Stimulated activated CD8-positive, alpha-beta memory T cell treated with anti-CD3 and anti-CD28 coated beads, Interleukin-15, amount 100 ng/mL, for 48 hours (primary cell): ENCODE measurements around the gene C5orf15.

Experiments
- DNase-seq, 2 donors: peaks; one replicate each; pipeline ENCODE4 v3.0.0-alpha.2; 2020; ENCODE audit warnings: low read depth in 2 of 2

Gene C5orf15

DNA sequence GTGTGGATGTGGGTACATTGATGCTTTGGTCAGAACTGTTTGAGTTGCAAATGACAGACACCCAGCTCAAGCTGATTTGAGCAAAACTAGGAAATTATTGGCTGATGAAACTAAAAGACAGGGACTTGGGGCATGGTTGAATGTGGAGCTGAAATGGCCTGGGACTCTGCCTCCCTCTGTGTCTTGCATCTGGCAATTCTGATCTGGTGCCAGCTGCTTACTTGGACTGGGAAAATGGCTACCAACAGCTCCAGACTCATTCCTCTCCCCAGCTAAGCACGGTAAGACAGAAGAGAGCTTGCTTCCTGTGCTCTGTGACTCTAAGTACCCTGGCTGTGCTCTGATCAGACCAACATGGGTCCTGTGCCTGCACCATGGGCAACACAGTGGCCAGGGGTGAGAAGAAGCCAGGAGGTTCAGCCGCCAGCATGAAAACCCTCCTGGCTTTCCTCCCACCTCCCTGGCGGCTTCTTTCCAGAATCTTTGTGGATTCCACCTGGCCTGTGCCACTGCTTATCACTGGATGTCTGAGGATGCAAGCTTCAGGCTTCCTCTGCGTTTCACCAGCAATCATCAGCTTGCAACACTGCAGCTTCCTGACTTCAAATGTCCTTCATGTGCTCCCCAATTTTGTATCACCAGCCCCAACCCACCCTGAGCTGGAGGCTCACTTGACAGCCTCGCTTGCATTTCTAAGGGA lies 44.1 kb downstream of the C5orf15 start:
- no peak for DNase-seq

- no peak for DNase-seq
Observed at GRCh38 chr5:133921979-133922378, 46.4 kb downstream of the C5orf15 start.

DNA sequence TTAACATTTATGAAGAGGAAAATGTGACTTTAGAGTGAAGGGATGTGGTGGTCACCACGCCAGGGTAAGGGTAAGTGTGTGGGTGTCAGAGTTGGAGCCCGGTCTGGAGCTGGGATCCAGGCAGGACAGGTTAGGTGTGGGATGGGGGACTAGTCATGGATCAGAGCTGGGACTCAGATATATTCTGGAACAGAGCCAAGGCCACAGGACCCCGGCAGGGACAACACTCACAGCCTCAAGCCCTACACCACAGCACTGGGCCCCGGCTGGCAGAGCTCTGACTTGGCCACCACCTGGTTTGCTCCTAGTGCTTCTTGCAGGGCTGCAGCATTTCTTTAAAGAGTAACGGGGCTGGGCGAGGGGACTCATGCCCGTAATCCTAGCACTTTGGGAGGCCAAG lies 47.4 kb downstream of the C5orf15 start:
- DNase-seq = no peak

DNA sequence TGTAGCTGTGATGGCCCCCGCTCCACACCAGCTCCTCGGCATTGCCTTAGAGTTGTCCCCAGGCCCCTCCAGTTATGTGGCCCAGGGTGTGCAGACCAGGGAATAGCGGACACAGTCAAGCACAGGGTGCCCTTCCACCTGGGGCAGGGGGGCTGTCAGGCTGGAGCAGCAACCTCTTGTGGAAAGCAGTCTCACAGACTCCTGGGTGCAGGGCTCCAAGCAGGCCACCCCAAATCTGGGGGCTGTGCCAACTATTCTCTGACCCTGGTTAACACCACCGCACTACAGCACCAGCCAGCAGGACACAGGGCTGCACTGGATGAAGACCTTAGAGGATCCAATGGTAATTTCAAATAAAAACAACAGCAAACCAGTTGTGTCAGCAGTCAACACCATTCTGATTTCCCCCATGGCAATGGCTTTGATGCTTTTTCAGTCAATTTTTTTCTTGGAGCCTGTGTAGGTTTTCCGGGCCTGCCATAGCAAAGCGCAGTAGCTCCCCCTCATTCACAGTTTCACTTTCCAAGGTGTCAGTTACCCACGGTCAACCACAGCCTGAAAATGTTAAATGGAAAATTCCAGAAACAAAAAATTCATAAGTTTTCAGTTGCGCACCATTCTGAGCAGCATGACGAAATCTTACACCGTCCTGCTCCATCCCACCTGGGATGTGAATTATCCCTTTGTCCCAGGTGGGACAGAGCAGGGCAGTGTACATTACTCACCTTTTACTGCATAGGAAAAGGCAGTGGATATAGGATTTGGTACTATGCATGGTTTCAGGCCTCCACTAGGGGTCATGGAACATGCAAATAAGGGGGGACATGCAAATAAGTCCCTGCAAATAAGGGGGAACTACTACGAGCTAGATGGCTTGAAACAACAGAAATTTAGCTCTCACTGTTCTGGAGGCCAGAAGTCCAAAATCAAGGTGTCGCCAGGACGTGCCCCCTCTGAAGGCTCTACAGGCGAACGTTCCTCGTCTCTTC lies 49.0 kb downstream of the C5orf15 start:
- DNase-seq = no peak

DNA sequence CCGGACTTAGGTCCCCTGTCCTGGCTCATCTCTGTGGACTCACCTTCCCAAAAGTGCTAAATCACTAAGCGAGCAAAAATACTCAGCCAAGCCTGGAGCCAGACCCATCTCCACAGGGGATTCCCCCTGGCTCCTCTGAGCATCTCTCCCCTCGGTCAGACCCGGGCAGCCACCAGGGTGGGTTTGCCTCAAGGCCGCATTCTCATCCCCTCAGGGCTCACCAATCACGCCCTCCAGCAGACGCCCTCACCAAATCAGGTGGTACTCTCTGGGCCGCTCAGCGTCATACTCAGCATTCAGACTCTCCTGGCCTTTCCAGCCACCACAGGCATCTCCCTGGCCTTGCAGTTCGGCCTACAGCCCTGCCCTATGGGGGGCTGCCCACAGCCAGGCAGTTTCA lies 49.7 kb downstream of the C5orf15 start:
- no peak for DNase-seq

GRCh38 chr5:133918316-133918715 lies 50.1 kb downstream of the C5orf15 start:
- DNase-seq = no peak

DNA sequence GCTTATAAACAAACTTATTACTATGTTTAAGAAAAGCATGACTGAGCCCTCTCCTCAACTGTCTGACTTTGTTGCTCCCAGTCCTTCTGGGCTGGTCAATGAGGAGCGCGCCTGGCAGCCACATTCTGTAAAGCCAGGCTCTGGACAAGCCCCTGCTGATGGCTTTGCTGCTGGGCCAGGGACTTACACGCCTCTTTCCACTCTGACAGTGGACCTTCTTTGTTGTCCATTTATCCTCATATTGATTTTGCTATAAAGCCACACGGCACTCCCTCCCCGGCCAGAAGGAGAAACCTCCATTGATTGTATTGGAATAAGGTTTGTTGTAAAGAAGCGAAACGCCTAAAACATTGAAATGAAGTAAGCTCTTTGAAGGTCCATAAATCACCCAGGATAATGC lies 50.6 kb downstream of the C5orf15 start:
- no peak for DNase-seq

DNA sequence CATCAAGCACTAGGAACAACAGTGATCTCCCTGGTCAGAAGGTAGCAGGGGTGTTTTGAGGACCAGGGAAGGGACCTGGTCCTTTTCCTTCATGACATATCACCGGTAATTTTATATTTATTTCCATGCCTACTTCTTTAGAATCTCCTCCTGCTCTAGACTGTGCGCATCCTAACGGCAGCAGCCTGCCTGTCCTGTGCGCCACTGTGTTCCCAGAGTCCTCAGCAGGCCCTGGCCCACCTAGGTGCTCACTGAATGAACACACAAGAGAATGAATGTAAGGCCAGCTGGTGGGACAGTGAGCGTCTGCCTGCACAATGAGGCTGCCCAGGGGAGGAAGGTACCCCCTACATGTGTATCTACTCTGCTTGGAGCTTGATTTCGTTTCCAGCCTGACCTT lies 51.5 kb downstream of the C5orf15 start:
- DNase-seq = no peak

- DNase-seq = no peak
Observed at GRCh38 chr5:133916479-133916878, 51.9 kb downstream of the C5orf15 start.

GRCh38 chr5:133914434-133914833 lies 54.0 kb downstream of the C5orf15 start:
- DNase-seq = no peak

DNA sequence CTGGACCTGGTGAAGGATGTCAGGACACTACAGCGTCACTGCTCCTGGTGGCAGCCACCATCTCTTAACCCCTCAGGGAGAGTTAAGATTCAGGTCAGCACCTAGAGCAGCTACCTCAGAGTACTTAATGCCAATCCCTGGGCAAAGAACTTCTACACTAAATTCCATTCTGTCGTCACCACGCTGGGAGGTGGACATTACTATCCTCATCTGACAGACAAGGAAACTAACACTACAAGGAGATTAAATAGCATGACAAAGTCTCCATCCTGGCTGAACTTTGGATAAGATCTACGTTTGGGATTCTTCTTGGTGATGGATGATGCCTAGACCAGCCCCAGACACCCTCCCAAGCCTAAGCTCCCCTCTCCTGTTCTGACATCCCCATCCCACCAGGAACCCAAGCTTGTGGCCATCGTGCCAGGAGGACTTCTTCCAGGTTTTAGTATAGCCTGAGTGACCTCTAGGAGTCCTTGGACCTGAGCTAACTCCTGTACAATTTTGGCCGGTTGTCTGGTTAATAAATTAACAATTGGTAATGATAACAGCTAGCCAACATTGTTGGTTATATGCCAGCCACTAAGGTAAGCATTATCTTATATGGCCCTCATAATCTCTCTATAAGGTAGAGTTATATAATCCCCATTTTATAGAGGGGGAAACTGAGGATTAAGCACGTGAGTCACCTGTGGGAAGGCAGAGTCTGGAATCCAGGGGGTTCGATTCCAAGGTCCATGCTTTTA lies 54.8 kb downstream of the C5orf15 start:
- DNase-seq = no peak

DNA sequence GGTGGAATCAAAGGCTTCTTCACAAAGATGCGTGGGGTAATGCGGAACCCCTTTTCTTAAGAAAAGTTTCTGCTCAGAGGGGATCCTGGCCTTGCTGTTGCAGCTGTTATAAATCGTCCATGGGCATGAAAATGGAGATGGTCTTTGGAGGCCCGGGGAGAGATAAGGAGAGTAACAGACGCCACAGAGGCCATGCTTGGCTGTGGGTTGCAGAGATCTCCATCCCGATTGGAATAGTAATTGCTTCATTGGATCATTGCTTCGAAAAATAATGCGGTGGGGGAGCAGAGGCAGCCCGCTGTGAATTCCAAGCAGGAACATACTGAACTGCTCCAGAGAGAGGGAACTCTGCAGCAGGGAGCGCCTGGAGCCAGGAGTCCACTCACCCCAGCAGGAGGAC lies 55.5 kb downstream of the C5orf15 start:
- DNase-seq = no peak

DNA sequence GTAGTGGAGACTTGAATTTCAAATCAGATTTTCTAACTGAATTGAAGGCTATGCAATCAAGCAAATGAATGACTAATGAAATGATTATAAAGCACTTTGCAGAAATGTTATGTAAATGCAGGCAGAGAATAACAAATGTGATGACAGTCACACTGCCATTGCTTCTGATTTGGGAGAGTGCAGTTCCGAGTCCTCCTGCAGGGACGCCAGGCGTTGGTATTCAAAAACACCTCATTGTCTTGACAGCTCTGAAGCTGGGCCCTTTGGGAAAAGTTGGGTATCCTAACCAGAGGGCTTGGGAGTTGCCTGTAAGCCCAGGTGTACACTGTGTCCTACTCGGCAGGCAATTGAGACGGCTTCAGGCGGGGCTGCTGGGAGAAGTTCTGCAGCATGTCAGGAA lies 57.9 kb downstream of the C5orf15 start:
- no peak for DNase-seq

- DNase-seq = no peak
Observed at GRCh38 chr5:133909603-133910002, 58.8 kb downstream of the C5orf15 start.

DNA sequence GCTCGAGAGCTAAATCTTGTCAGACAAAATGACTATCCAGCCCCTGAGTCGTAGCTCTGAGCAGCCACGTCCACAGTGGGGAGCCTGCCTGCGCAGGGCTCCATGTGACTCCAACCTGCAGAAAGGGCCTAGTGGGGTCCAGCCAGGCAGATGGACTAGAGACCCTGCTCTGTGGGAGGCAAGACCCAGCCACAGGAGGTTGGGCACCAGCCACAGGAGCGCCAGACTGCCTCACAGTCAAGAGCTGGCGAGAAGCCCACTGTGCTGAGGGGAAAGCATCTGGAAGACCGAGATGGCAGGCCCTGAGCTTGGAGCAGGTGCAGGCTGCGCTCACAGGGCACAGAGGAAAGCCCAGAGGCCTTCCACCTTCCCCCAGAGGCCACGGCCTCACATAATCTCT lies 61.4 kb downstream of the C5orf15 start:
- DNase-seq = no peak

GRCh38 chr5:133906303-133906702 lies 62.1 kb downstream of the C5orf15 start:
- no peak for DNase-seq
